Heart right ventricle (tissue), 16 donors: ENCODE data around the gene GAL. TPM values are rescaled to one million over a fixed set of nuclear protein-coding genes. Genes with fewer than 3 reads are reported as not detected.

Source experiments
- ATAC-seq, 8 donors: fragments of 200-7000 bp; cut with Tn5 transposase; one replicate each; pipeline ENCODE4 v1.9.1; 2020; ENCODE audit warnings: mild to moderate bottlenecking in 8 of 8, moderate library complexity in 8 of 8, moderate number of reproducible peaks in 1 of 8
- DNase-seq, 2 donors: peaks; one replicate each; pipeline ENCODE4 v3.0.0-alpha.2; 2020
- H3K27ac ChIP-seq, 10 donors: fragments of 200-600 bp; sonication (generic) in 2 of 10; one replicate each; pipeline versions ENCODE4 v1.5.0 to v1.8.0; 2020 to 2022; ENCODE audit warnings: mild to moderate bottlenecking in 3 of 10
- H3K27me3 ChIP-seq, 7 donors: fragments of 200-600 bp; one replicate each; pipeline ENCODE4 v1.8.0; 2021 to 2022; ENCODE audit warnings: mild to moderate bottlenecking in 2 of 7
- H3K36me3 ChIP-seq, 9 donors: fragments of 200-600 bp; sonication (generic) in 1 of 9; one replicate each; pipeline versions ENCODE4 v1.5.0 to v1.8.0; 2020 to 2022; ENCODE audit warnings: mild to moderate bottlenecking in 2 of 9
- H3K4me1 ChIP-seq, 9 donors: fragments of 200-600 bp; sonication (generic) in 1 of 9; one replicate each; pipeline versions ENCODE4 v1.5.0 to v1.8.0; 2020 to 2022; ENCODE audit warnings: mild to moderate bottlenecking in 4 of 9
- H3K4me3 ChIP-seq, 10 donors: fragments of 200-600 bp; sonication (generic) in 2 of 10; one replicate each; pipeline versions ENCODE4 v1.5.0 to v1.8.0; 2020 to 2022; ENCODE audit warnings: mild to moderate bottlenecking in 7 of 10, moderate library complexity in 2 of 10
- H3K9me3 ChIP-seq, 11 donors: fragments of 200-600 bp in 10 of 11; sonication (generic) in 2 of 11; one replicate each; pipeline versions ENCODE4 v1.5.0 to v1.8.0; 2013 to 2022; ENCODE audit warnings: mild to moderate bottlenecking in 2 of 11, control low read depth in 1 of 11, moderate library complexity in 1 of 11
- WGBS, 2 donors: extraction: QIAGEN DNeasy Blood & Tissue Kit; methylation state at CpG; one replicate each; pipeline ENCODE4 v1.1.7; 2013; ENCODE audit warnings: inconsistent platforms in 1 of 2; 5-methylcytosine and 5-hydroxymethylcytosine counted together
- intact Hi-C, 10 donors: fragments of 100-400 bp; cut with DNase I; formaldehyde crosslinking; loops; one replicate each; pipeline versions ENCODE4 v1.11.1 to v1.14.2; 2022
- polyA plus RNA-seq, 2 donors: library from polyadenylated mRNA; stranded (reverse); fragments of 200-250 nt; gene quantifications; one replicate each; pipeline ENCODE4 v1.2.3, GENCODE V29; 2013
- total RNA-seq, 10 donors: library from RNA; stranded (reverse); fragmentation: NEBNext Ultra II Directional in 3 of 10; extraction: Animal tissue kit (Norgen Biotek cat#: 25700) in 3 of 10; gene quantifications; one replicate each; pipeline versions ENCODE4 v1.2.1 to v1.2.4, GENCODE V29; 2021 to 2023
- TF ChIP-seq, protein P1 (sequence below), 9 donors: fragments of 200-600 bp; sonication (generic) in 2 of 9; IDR thresholded peaks; one replicate each; pipeline versions ENCODE4 v1.5.0 to v1.8.0; 2021 to 2022; ENCODE audit warnings: antibody characterized with exemption in 9 of 9, mild to moderate bottlenecking in 5 of 9, moderate library complexity in 1 of 9
- donor health status: Arrhythmogenic right ventricular cardiomyopathy.
- donor health status: ischemic (EF 13 %, LVEDD 7.1; RV severe dilation, severe dysfunction).
- donor health status: healthy with polysubstance abuse.
- donor health status: DM: no; HTN: yes; CAD: no.
- donor health status: DM: no; HTN: no; CAD: no.
- donor health status: ischemic (EF 25% LVEDD 6.9; RV normal size, moderate dysfunction).
- donor health status: ischemic (EF 25% LVEDD 5.7; RV mildly dilated, moderate dysfunction).
- donor health status: healthy.
- donor health status: DM: yes; HTN: yes; CAD: no.
- donor health status: Ischemic cardiomyopathy.
- donor health status: ischemic (EF 35%, LVEDD 5.7; RV mildly dilated, moderate dysfunction).
- donor health status: nonischemic (EF 11% LVEDD 7.7; RV severe dilation, severe dysfunction).
- donor health status: DM: yes; HTN: yes; CAD: no.
- donor health status: PGD.
- donor health status: ischemic (EF 29% LVEDD 5.4; RV normal size, mild dysfunction).
- donor health status: nonischemic (EF 23%, LVEDD 6.1; RV moderate dilation, normal function).

The GAL gene
- total and polyA plus RNA-seq, 12 donors: 0.42 to 2.9 (median 1.1) TPM; not detected in 8

DNA sequence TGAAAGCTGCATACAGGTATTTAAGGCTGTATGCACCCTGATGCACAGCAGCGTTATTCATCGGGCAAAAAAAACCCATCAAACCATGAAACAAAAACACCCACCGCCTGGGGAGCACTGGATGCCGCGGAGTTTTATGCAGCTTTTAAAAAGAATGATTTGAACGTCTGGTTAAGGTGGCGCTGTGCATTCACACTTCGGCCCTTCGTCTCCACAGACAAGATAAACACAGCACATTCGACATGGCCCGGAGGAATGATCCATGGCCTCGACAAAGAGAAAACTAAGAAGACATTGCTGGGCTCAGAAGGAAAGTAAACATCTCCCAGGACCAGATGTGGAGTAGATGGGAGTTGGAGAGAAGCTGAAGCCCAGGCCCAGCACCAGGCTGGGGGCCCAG is 40.8 kb upstream of the GAL start:
- Histone ChIP-seq H3K36me3 (no peaks in the 10 kb centered on the region), H3K4me3 (no peak overlapping the region)

DNA sequence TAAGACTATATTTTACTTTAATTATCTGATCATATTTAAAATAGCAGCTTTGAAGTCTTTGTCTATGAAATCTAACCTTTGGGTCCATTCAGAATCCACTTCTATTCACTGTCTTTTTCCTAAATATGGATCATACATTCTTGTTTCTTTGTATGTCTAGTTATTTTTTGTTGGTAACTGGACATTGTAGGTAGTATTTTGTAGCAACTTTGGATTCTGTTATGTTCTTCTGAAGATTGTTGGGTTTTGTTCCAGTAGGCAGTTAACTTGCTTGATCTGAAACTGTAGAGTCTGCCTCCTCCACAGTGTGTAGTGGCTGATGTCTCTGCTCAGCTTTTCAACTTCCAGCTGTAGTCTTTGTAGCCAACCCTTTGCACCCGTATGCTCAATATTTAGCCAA is 37.5 kb upstream of the GAL start:
- TF ChIP-seq, protein P1, sequence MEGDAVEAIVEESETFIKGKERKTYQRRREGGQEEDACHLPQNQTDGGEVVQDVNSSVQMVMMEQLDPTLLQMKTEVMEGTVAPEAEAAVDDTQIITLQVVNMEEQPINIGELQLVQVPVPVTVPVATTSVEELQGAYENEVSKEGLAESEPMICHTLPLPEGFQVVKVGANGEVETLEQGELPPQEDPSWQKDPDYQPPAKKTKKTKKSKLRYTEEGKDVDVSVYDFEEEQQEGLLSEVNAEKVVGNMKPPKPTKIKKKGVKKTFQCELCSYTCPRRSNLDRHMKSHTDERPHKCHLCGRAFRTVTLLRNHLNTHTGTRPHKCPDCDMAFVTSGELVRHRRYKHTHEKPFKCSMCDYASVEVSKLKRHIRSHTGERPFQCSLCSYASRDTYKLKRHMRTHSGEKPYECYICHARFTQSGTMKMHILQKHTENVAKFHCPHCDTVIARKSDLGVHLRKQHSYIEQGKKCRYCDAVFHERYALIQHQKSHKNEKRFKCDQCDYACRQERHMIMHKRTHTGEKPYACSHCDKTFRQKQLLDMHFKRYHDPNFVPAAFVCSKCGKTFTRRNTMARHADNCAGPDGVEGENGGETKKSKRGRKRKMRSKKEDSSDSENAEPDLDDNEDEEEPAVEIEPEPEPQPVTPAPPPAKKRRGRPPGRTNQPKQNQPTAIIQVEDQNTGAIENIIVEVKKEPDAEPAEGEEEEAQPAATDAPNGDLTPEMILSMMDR (IDR thresholded peaks at IDR 0.05): no peak
- WGBS, 2 donors: 92 to 96% methylated on average over 1 of the region's 1 CpG
- ATAC-seq (no peak), DNase-seq (no peak)
- Histone ChIP-seq H3K4me3 (no peak overlapping the region), H3K4me1 (peaks cover 0 to 4% (median 0%) of the 10 kb centered on the region in 9 donors), H3K9me3 (peaks cover 0 to 21% (median 14%) of the 10 kb centered on the region in 11 donors), H3K27me3 (peaks cover 0 to 27% (median 25%) of the 10 kb centered on the region in 7 donors), H3K27ac (no peak overlapping the region), H3K36me3 (no peaks in the 10 kb centered on the region)
- intact Hi-C loops: no loop called here

More for the DNA sequence above, 40.8 kb upstream of the GAL start:
- TF ChIP-seq, protein P1 (IDR thresholded peaks at IDR 0.05): no peak
- ATAC-seq (no peak), DNase-seq (no peak)
- H3K4me1 ChIP-seq: no peaks in the 10 kb centered on the region
- 32 to 54% methylated on average over 12 of the region's 12 CpGs for WGBS, 2 donors
- H3K27me3 ChIP-seq: peaks cover 0 to 7% (median 0%) of the 10 kb centered on the region in 7 donors
- intact Hi-C loops: no loop called here
- H3K9me3 ChIP-seq: peaks cover 0 to 21% (median 14%) of the 10 kb centered on the region in 11 donors
- H3K27ac ChIP-seq: no peak overlapping the region

DNA sequence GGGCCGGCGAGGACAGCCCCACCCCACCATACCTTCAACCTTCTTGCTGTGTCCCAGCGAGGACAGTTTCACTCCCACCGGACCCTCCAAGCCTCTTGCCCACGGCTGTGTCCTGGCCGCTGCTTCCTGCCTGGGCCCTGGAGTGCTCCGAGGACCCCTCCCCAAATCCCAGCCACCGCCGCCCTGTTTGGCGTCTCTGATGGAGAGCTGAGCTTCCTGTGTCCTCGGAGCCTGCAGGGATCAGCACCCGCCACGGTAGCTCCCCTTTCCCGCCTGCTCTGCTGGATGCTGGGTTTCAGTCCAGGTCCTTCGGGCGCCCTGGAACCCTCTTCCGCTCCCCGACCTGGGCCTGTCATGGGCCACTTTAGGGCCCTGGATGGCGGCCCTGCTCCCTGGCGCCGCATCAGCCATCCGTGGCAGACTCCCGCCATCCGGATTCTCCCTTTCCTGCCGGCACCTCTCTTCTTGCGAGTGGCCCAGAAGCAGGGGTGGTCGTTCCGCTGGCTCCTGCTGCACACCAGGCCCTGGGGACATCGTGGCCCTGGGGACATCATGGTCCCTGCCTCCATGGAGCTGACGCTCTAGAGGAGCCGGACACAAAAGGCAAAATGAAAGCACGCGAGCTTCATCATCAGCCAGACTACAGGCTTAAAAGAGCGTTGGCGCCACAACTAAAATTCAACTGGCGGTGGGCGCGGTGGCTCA is 34.3 kb upstream of the GAL start:
- Histone ChIP-seq H3K27ac (no peak overlapping the region), H3K9me3 (peaks cover 0 to 21% (median 14%) of the 10 kb centered on the region in 11 donors), H3K36me3 (no peaks in the 10 kb centered on the region), H3K4me3 (no peak overlapping the region), H3K4me1 (peaks cover 0 to 8% (median 0%) of the 10 kb centered on the region in 9 donors), H3K27me3 (peaks cover 0 to 51% (median 33%) of the 10 kb centered on the region in 7 donors)
- TF ChIP-seq, protein P1 (IDR thresholded peaks at IDR 0.05): no peak
- 56 to 63% methylated on average over 37 of the region's 38 CpGs for WGBS, 2 donors
- no peak for DNase-seq
- intact Hi-C loops: no loop called here
- ATAC-seq: no peak

DNA sequence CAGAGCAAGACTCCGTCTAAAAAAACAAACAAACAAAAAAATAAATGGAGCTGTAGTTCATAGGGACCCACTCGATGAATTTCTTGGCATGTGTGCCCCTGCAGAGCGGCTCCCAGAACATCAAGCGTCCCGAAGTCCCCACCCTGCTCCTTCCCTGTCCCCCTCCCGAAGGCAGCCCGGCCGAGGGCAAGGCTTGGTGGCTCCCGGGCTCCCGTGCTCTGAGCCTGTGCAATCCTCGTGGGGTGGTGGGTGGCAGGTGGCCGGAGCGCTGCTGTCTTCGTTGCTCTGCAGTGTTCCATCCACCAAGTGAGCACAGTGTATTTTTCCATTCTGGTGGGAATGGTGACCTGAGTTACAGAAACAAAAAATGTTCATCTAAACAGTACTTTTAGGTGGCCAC is 33.5 kb upstream of the GAL start:
- Histone ChIP-seq H3K27me3 (peaks cover 0 to 51% (median 39%) of the 10 kb centered on the region in 7 donors), H3K27ac (no peak overlapping the region), H3K4me1 (peaks cover 0 to 8% (median 0%) of the 10 kb centered on the region in 9 donors), H3K36me3 (no peaks in the 10 kb centered on the region), H3K4me3 (no peak overlapping the region), H3K9me3 (peaks cover 0 to 26% (median 16%) of the 10 kb centered on the region in 11 donors)
- intact Hi-C loops: no loop called here
- TF ChIP-seq, protein P1 (IDR thresholded peaks at IDR 0.05): no peak
- 89% methylated on average over 14 of the region's 14 CpGs for WGBS, 2 donors
- DNase-seq: no peak
- peak in 1 of 8 donors; percentile 4 for ATAC-seq
